K562 (cell line): ENCODE data around the gene GOLIM4. TPM values are rescaled to one million over a fixed set of nuclear protein-coding genes. Genes with fewer than 3 reads are reported as not detected.

Source experiments
- ARID4B ChIP-seq: sonication (generic); formaldehyde crosslinking; IDR thresholded peaks from 2 replicates; pipeline ENCODE4 v1.8.0; 2022; ENCODE audit warnings: mild to moderate bottlenecking, missing genetic modification reagents
- ATF1 ChIP-seq, 2 experiments: fragments of 450-650 bp in 1 of 2; IDR thresholded peaks; 2 replicates each; pipeline ENCODE4 v1.6.1; 2016; ENCODE audit warnings: missing compliant biosample characterization in 1 of 2, missing genetic modification characterization in 1 of 2
- ATF3 ChIP-seq, 2 experiments: fragments of 450-650 bp in 1 of 2; sonication (generic) in 1 of 2; formaldehyde crosslinking in 1 of 2; IDR thresholded peaks in 1 of 2; conservative IDR thresholded peaks in 1 of 2; 2 replicates each; pipeline versions ENCODE4 v1.6.1 to v1.8.1; 2016 to 2023; ENCODE audit warnings: mild to moderate bottlenecking in 2 of 2, moderate library complexity in 2 of 2, inconsistent platforms in 1 of 2, missing genetic modification reagents in 1 of 2
- BRD4 ChIP-seq: fragments of 200-600 bp; sonication (generic); IDR thresholded peaks from 2 replicates; pipeline ENCODE4 v1.6.1; 2017; ENCODE audit warnings: inconsistent platforms
- DPF2 ChIP-seq: fragments of 450-650 bp; IDR thresholded peaks from 2 replicates; pipeline ENCODE4 v1.6.1; 2016
- FOXO4 ChIP-seq: fragments of 450-650 bp; formaldehyde crosslinking; IDR thresholded peaks from 2 replicates; pipeline ENCODE4 v1.4.0; 2020; ENCODE audit warnings: mild to moderate bottlenecking, moderate library complexity
- GATAD2B ChIP-seq: fragments of 450-650 bp; IDR thresholded peaks from 2 replicates; pipeline ENCODE4 v1.6.1; 2017; ENCODE audit warnings: mild to moderate bottlenecking, borderline replicate concordance
- NCOA1 ChIP-seq: fragments of 450-650 bp; IDR thresholded peaks from 2 replicates; pipeline ENCODE4 v1.6.1; 2016; ENCODE audit warnings: low read depth
- NCOA4 ChIP-seq: fragments of 450-650 bp; IDR thresholded peaks from 2 replicates; pipeline ENCODE4 v1.6.1; 2018; ENCODE audit warnings: mild to moderate bottlenecking; ENCODE audit not compliant: partially characterized antibody
- NFE2 ChIP-seq: IDR thresholded peaks from 2 replicates; pipeline ENCODE4 v1.6.1; 2014; ENCODE audit warnings: antibody characterized with exemption, low read depth
- POLR2G ChIP-seq: fragments of 200-400 bp; formaldehyde crosslinking; IDR thresholded peaks from 2 replicates; pipeline ENCODE4 v1.6.1; 2017; ENCODE audit warnings: low read depth, mild to moderate bottlenecking, antibody characterized with exemption, low read length, moderate library complexity
- RAD51 ChIP-seq: fragments of 450-650 bp; IDR thresholded peaks from 2 replicates; pipeline ENCODE4 v1.7.1; 2016; ENCODE audit warnings: low read depth, mild to moderate bottlenecking, borderline replicate concordance
- SMAD3 ChIP-seq: fragments of 450-650 bp; formaldehyde crosslinking; conservative IDR thresholded peaks from 2 replicates; pipeline ENCODE4 v1.4.0; 2020; ENCODE audit warnings: mild to moderate bottlenecking
- SMAD4 ChIP-seq: fragments of 250-450 bp; sonication (Bioruptor Pico); conservative IDR thresholded peaks from 2 replicates; pipeline ENCODE4 v1.8.0; 2021; ENCODE audit warnings: inconsistent platforms, mild to moderate bottlenecking, moderate library complexity
- TAF7 ChIP-seq: fragments of 450-650 bp; IDR thresholded peaks from 2 replicates; pipeline ENCODE4 v1.6.1; 2016; ENCODE audit warnings: missing genetic modification characterization, missing compliant biosample characterization
- THRAP3 ChIP-seq: fragments of 450-650 bp; IDR thresholded peaks from 2 replicates; pipeline ENCODE4 v1.6.1; 2016; ENCODE audit warnings: mild to moderate bottlenecking, inconsistent platforms, borderline replicate concordance
- ZKSCAN8 ChIP-seq: fragments of 200-800 bp; sonication (Bioruptor generic); IDR thresholded peaks from 2 replicates; pipeline ENCODE4 v1.6.1; 2016; ENCODE audit warnings: missing genetic modification characterization, missing compliant biosample characterization
- ZNF23 ChIP-seq: fragments of 250-450 bp; sonication (Bioruptor Pico); IDR thresholded peaks from 2 replicates; pipeline ENCODE4 v1.4.0; 2020; ENCODE audit warnings: mild to moderate bottlenecking
- ZNF512 ChIP-seq: IDR thresholded peaks from 2 replicates; pipeline ENCODE4 v1.6.1; 2016; ENCODE audit warnings: missing genetic modification characterization, missing compliant biosample characterization
- ZNF785 ChIP-seq: fragments of 250-450 bp; sonication (Bioruptor Pico); IDR thresholded peaks from 2 replicates; pipeline ENCODE4 v1.4.0; 2020; ENCODE audit warnings: mild to moderate bottlenecking
- polyA plus RNA-seq, 8 experiments: library from polyadenylated mRNA; depleted of rRNA in 4 of 8; stranded (reverse) in 5 of 8; unstranded in 3 of 8; fragments of >200 nt; fragmentation: Nextera tagmentation in 2 of 8; fragmentation: Illumina TruSeq in 1 of 8; extraction: Ambion mirVana in 2 of 8; extraction: Trizol in 1 of 8; gene quantifications; 2 replicates each; pipeline versions ENCODE4 v1.2.1 to v1.2.3, GENCODE V29; 2011 to 2014; ENCODE audit warnings: inconsistent platforms in 1 of 8, missing spikeins in 1 of 8
- total RNA-seq, 7 experiments: library from RNA; depleted of rRNA in 6 of 7; stranded (reverse); fragments of >200 nt in 6 of 7; fragmentation: Illumina TruSeq in 2 of 7; extraction: Trizol in 2 of 7; gene quantifications; 2 replicates each; pipeline versions ENCODE4 v1.2.1 to v1.2.3, GENCODE V29; 2011 to 2021; ENCODE audit warnings: low replicate concordance in 1 of 7

The GOLIM4 gene
- total and polyA plus RNA-seq, 9 of the 15 experiments (the other 6 are each of a cell fraction or from before 2014, with no cell fraction given) = 9.3 to 39.4 (median 31.0) TPM

- no peak for TF ChIP-seq RAD51
- TF ChIP-seq DPF2 = peak; percentile 2; the same call in 1 of the 2 replicates
- no peak for TF ChIP-seq POLR2G
- TF ChIP-seq GATAD2B = no peak
- TF ChIP-seq ATF1 (CRISPR knock-in tag; IDR thresholded peaks at IDR 0.05) = no peak
- TF ChIP-seq ATF1 (tag; IDR thresholded peaks at IDR 0.05) = peak; percentile 57
- TF ChIP-seq NCOA1 = no peak
- TF ChIP-seq THRAP3 = no peak
- TF ChIP-seq SMAD3 = no peak
- no peak for TF ChIP-seq NFE2
- TF ChIP-seq TAF7 (tag) = no peak
- no peak for TF ChIP-seq ZNF785 (CRISPR knock-in tag)
- no peak for TF ChIP-seq ZNF23 (CRISPR knock-in tag)
- no peak for TF ChIP-seq NCOA4
- TF ChIP-seq ATF3 (IDR thresholded peaks at IDR 0.05) = no peak
- 0 out of 2 replicates have a peak, but pooled peaks have one; percentile 43 for TF ChIP-seq ATF3 (CRISPR knock-in tag; conservative IDR thresholded peaks at IDR 0.05)
- no peak for TF ChIP-seq ZKSCAN8 (CRISPR knock-in tag)
- peak; percentile 43 for TF ChIP-seq ARID4B (CRISPR knock-in tag)
- TF ChIP-seq ZNF512 (tag) = no peak
- TF ChIP-seq BRD4 = peak; percentile 49; the same call in 1 of the 2 replicates
- TF ChIP-seq FOXO4 = no peak
- TF ChIP-seq SMAD4 (CRISPR knock-in tag) = 0 out of 2 replicates have a peak, but pooled peaks have one; percentile 72
Observed at GRCh38 chr3:168094877-168095610, 680 bp downstream of the GOLIM4 start (continued).
